ENCODE data around the gene ACOT8. TPM values are rescaled to one million over a fixed set of nuclear protein-coding genes. Genes with fewer than 3 reads are reported as not detected.

The ACOT8 gene
- total and polyA plus RNA-seq, 9 of the 15 experiments (the other 6 are each of a cell fraction or from before 2014, with no cell fraction given): 8.2 to 46.7 (median 20.7) TPM

DNA sequence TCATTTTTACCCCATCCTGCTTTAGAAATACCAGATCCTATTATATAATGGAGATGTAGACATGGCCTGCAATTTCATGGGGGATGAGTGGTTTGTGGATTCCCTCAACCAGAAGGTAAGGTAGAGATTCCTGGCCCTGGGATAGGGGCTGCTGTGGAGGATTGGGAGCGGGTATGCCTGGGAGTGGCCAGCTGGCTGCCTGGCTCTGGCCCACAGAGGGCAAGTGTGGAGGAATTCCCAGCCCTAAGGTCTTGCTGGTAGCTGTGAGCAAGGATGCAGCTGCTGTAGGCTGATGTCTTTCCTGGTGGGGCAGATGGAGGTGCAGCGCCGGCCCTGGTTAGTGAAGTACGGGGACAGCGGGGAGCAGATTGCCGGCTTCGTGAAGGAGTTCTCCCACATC lies 40.5 kb upstream of the ACOT8 start (continued):
- no peak for TF ChIP-seq MXI1 (IDR thresholded peaks at IDR 0.05; ENCODE audit: low read depth, low read length)

DNA sequence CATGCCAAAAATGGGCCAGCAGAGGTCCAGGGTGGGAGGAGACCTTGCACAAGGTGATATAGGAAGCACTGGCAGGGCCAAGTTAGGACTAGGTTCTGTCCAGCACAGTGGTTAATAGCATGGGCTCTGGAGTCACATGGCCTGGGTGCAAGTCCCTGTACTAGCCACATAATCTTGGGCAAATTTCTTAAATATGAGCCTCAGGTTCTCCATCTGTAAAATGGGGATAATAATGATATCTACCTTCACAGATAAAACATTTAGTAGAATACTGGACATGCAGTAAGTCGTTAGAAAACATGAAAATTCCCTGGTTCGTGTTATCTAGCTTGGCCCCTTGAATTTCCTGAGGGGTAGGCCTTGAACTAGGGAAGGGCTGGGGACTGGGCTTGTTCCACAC lies 40.1 kb upstream of the ACOT8 start:
- intact Hi-C loops (cut with micrococcal nuclease): no loop called here
- Histone ChIP-seq H3K9me1 (ENCODE audit: control insufficient read depth, insufficient read depth, low read length) (no peaks in the 10 kb centered on the region), H3K4me3 (no peak overlapping the region), H3K4me2 (ENCODE audit: insufficient read depth, low read length) (no peak overlapping the region), H3K9me3 (replicated peaks; ENCODE audit: control insufficient read depth, insufficient read depth, low read depth, low read length) (no peaks in the 10 kb centered on the region), H3K27me3 (ENCODE audit: control insufficient read depth in 2 of 2, insufficient read depth in 2 of 2, low read length in 2 of 2) (no peaks in the 10 kb centered on the region), H3K79me2 (ENCODE audit: control insufficient read depth, insufficient read depth, low read length) (no peaks in the 10 kb centered on the region), H3K4me1 (replicated peaks in 1 of 2; ENCODE audit: control insufficient read depth in 2 of 2, insufficient read depth in 2 of 2, low read length in 2 of 2) (peaks cover 1 to 12% of the 10 kb centered on the region in 2 experiments; a peak in 4 of 5 replicates), H2AFZ (ENCODE audit: low read depth, low read length) (no peak overlapping the region), H3K27ac (ENCODE audit: extremely low read depth, low read depth, low read length) (no peak overlapping the region), H3K9ac (ENCODE audit: insufficient read depth in 1 of 2, low read depth in 2 of 2, low read length in 2 of 2) (no peak overlapping the region; a peak in 1 of 4 replicates), H3K36me3 (ENCODE audit: control insufficient read depth, insufficient read depth, low read length) (peaks cover 59% of the 10 kb centered on the region; the same call in 2 of the 3 replicates), H4K20me1 (replicated peaks; ENCODE audit: control insufficient read depth, insufficient read depth, low read length) (no peaks in the 10 kb centered on the region)
- CTCF ChIA-PET (ENCODE audit: low intra/inter-chr PET ratio): no interaction called here
- TF ChIP-seq POLR2AphosphoS2 (IDR thresholded peaks at IDR 0.05; ENCODE audit: low read length): 0 out of 2 replicates have a peak, but pooled peaks have one; percentile 32
- no peak for TF ChIP-seq MYC (IDR thresholded peaks at IDR 0.05; ENCODE audit: low read depth, low read length)
- TF ChIP-seq MYC (CRISPR knock-in tag; IDR thresholded peaks at IDR 0.05; ENCODE audit: borderline replicate concordance, low read depth): no peak
- peak; percentile 74 for TF ChIP-seq RBM25 (IDR thresholded peaks at IDR 0.05; ENCODE audit: low read depth, low read length, severe bottlenecking)
- ATAC-seq: no peak
- no TSS peak for BruUV-seq (replicated peaks)
- DNase-seq (ENCODE audit: extremely low read depth in 1 of 4, low spot score in 3 of 4): no peak
- in situ Hi-C loops (cut with MboI): no loop called here
- POLR2A ChIA-PET: interaction anchor here (0.6 to 1.4 kb wide), 4 partner anchors 9 to 603 kb away, joined by 3 to 6 read pairs (median 4); partner anchors contain the start of gene PCIF1
- FAIRE-seq: no peak
- WGBS (ENCODE audit: insufficient coverage, low coverage, missing lambda C conversion rate): 60% methylated on average over 2 of the region's 2 CpGs

Measured in K562 (cell line).